Hepatocyte (in vitro differentiated cells): ENCODE measurements around the gene ZIC1. TPM values are rescaled to one million over a fixed set of nuclear protein-coding genes. Genes with fewer than 3 reads are reported as not detected.

ENCODE experiments used
- DNase-seq: peaks from one replicate; pipeline ENCODE4 v3.0.0-alpha.2; 2016; ENCODE audit warnings: low spot score
- H2AFZ ChIP-seq: fragments of 200-600 bp; sonication (generic); 2 replicates; pipeline ENCODE4 v1.6.0; 2016; ENCODE audit warnings: antibody characterized with exemption, mild to moderate bottlenecking
- H3K27ac ChIP-seq: fragments of 200-600 bp; sonication (generic); 2 replicates; pipeline ENCODE4 v1.5.1; 2016; ENCODE audit warnings: mild to moderate bottlenecking
- H3K27me3 ChIP-seq: fragments of 200-600 bp; sonication (generic); 2 replicates; pipeline ENCODE4 v1.6.1; 2016
- H3K36me3 ChIP-seq: fragments of 200-600 bp; sonication (generic); replicated peaks from 2 replicates; pipeline ENCODE4 v1.5.1; 2016; ENCODE audit warnings: low read depth; ENCODE audit not compliant: insufficient read depth
- H3K4me1 ChIP-seq: fragments of 200-600 bp; sonication (generic); 2 replicates; pipeline ENCODE4 v1.5.1; 2016; ENCODE audit warnings: mild to moderate bottlenecking, moderate library complexity; ENCODE audit not compliant: insufficient read depth
- H3K4me2 ChIP-seq: fragments of 200-600 bp; sonication (generic); 2 replicates; pipeline ENCODE4 v1.6.0; 2016
- H3K4me3 ChIP-seq: fragments of 200-600 bp; sonication (generic); 2 replicates; pipeline ENCODE4 v1.5.1; 2016; ENCODE audit warnings: mild to moderate bottlenecking
- H3K79me2 ChIP-seq: fragments of 200-600 bp; sonication (generic); 2 replicates; pipeline ENCODE4 v1.6.0; 2017; ENCODE audit warnings: mild to moderate bottlenecking
- H3K9me2 ChIP-seq: fragments of 200-600 bp; sonication (generic); replicated peaks from 2 replicates; pipeline ENCODE4 v1.6.0; 2017; ENCODE audit warnings: mild to moderate bottlenecking; ENCODE audit not compliant: insufficient read depth
- H3K9me3 ChIP-seq: fragments of 200-600 bp; sonication (generic); 2 replicates; pipeline ENCODE4 v1.5.1; 2016; ENCODE audit warnings: low read depth, mild to moderate bottlenecking
- H4K20me1 ChIP-seq: fragments of 200-600 bp; sonication (generic); 2 replicates; pipeline ENCODE4 v1.6.0; 2016; ENCODE audit warnings: mild to moderate bottlenecking; ENCODE audit not compliant: insufficient read depth, poor library complexity, severe bottlenecking
- EZH2 ChIP-seq: fragments of 200-600 bp; sonication (generic); IDR thresholded peaks from 2 replicates; pipeline ENCODE4 v1.6.1; 2016; ENCODE audit warnings: antibody characterized with exemption, mild to moderate bottlenecking, borderline replicate concordance
- EZH2phosphoT487 ChIP-seq: fragments of 200-600 bp; sonication (generic); IDR thresholded peaks from one replicate; pipeline ENCODE4 v1.6.1; 2018; ENCODE audit warnings: antibody characterized with exemption, mild to moderate bottlenecking, low read depth, moderate library complexity; ENCODE audit not compliant: unreplicated experiment, severe bottlenecking
- WGBS: methylation state at CpG from one replicate; pipeline ENCODE4 v1.1.6; 2016; ENCODE audit warnings: low lambda C conversion rate; ENCODE audit errors: missing lambda C conversion rate; 5-methylcytosine and 5-hydroxymethylcytosine counted together
- polyA plus RNA-seq: library from polyadenylated mRNA; unstranded; fragments of >200 nt; fragmentation: Nextera tagmentation; extraction: Ambion mirVana; gene quantifications from 2 replicates; pipeline ENCODE4 v1.2.1, GENCODE V29; 2016
- total RNA-seq: library from RNA; depleted of rRNA; stranded (reverse); fragments of >200 nt; gene quantifications from 2 replicates; pipeline ENCODE4 v1.2.3, GENCODE V29; 2014
- TF ChIP-seq, protein P1 (sequence below): fragments of 200-600 bp; sonication (generic); IDR thresholded peaks from 2 replicates; pipeline ENCODE4 v1.5.1; 2016; ENCODE audit warnings: antibody characterized with exemption, mild to moderate bottlenecking; ENCODE audit not compliant: poor library complexity

The ZIC1 gene
- total and polyA plus RNA-seq, 2 experiments from 2014 or later = 0.10 TPM; not detected in 1

DNA sequence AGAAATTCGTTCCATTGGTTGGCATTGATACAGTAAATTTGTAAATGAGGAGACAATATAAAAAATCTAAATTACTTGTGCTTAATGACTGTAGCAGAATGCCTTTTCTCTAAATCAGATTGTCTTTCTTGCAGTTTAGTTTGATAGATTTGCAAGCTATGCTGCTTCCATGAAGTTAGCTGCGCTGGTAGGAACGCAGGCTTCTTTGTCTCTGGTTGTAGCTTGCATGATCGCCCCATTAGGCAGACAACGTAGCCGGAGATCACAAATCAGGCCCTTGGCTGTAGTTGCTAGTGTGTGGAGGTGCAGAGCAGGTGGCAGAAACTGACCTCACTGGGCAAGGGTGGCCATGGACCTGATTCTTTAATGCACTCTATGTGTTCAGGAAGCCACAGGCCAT, 6.1 kb downstream of the ZIC1 start:
- H3K27me3 ChIP-seq = peaks cover 98% of the 10 kb centered on the region
- no peaks in the 10 kb centered on the region for H3K79me2 ChIP-seq
- TF ChIP-seq EZH2phosphoT487 = no peak
- TF ChIP-seq, protein P1, sequence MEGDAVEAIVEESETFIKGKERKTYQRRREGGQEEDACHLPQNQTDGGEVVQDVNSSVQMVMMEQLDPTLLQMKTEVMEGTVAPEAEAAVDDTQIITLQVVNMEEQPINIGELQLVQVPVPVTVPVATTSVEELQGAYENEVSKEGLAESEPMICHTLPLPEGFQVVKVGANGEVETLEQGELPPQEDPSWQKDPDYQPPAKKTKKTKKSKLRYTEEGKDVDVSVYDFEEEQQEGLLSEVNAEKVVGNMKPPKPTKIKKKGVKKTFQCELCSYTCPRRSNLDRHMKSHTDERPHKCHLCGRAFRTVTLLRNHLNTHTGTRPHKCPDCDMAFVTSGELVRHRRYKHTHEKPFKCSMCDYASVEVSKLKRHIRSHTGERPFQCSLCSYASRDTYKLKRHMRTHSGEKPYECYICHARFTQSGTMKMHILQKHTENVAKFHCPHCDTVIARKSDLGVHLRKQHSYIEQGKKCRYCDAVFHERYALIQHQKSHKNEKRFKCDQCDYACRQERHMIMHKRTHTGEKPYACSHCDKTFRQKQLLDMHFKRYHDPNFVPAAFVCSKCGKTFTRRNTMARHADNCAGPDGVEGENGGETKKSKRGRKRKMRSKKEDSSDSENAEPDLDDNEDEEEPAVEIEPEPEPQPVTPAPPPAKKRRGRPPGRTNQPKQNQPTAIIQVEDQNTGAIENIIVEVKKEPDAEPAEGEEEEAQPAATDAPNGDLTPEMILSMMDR = no peak
- no peak for TF ChIP-seq EZH2
- no peaks in the 10 kb centered on the region for H3K9me2 ChIP-seq
- no peaks in the 10 kb centered on the region for H4K20me1 ChIP-seq
- no peak overlapping the region for H2AFZ ChIP-seq
- WGBS = 10% methylated on average over 6 of the region's 6 CpGs
- H3K36me3 ChIP-seq = no peaks in the 10 kb centered on the region
- H3K9me3 ChIP-seq = no peaks in the 10 kb centered on the region
- DNase-seq = no peak
- H3K4me2 ChIP-seq = no peak overlapping the region
- H3K4me1 ChIP-seq = peaks cover 21% of the 10 kb centered on the region
- H3K27ac ChIP-seq = no peak overlapping the region
- no peak overlapping the region for H3K4me3 ChIP-seq

DNA sequence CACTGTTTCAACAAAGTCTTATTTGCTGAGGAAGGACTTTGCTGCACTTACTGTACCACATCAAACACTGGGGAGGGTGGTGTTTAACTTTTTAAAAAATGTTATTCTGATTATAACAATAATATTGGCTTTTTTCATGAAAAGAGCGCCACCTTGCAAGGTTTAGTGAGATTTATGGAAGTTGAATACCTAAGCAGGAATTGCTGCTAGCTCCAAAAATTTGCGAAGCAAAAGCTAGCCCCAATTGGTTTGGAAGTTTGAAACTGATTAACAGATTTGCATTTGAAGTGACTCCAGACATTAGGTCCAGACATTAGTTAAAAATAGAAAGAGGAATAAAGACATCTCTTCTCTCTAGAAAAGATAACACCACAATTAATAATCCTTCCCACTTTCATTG, 6.7 kb downstream of the ZIC1 start:
- no peak overlapping the region for H3K27ac ChIP-seq
- no peaks in the 10 kb centered on the region for H3K79me2 ChIP-seq
- H4K20me1 ChIP-seq = no peaks in the 10 kb centered on the region
- H3K9me3 ChIP-seq = no peaks in the 10 kb centered on the region
- no peak overlapping the region for H3K4me2 ChIP-seq
- peaks cover 16% of the 10 kb centered on the region for H3K4me1 ChIP-seq
- H3K4me3 ChIP-seq = no peak overlapping the region
- no peak overlapping the region for H2AFZ ChIP-seq
- WGBS = 9% methylated on average over 2 of the region's 2 CpGs
- DNase-seq = no peak
- H3K9me2 ChIP-seq = no peaks in the 10 kb centered on the region
- TF ChIP-seq EZH2 = no peak
- TF ChIP-seq EZH2phosphoT487 = no peak
- TF ChIP-seq, protein P1 = no peak
- H3K36me3 ChIP-seq = no peaks in the 10 kb centered on the region
- H3K27me3 ChIP-seq = peaks cover 98% of the 10 kb centered on the region

DNA sequence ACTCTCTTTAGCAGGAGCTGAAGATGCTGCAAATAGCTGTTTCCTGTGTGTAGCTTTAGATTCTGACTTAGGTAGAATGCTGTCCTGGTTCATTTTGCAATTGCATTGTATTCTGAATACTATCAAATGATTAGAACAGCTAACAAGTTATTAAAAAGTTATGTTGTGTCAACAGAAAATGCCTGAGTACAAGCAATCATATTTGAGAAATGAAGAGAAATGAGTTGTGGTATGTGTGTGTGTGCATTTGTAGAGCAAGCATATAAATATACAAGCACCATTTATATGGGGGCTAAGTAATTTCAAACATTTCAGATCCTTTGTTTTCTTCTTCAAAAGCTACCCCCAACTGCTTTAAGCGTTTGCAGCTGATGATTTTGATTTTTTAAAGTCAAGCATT, 7.8 kb downstream of the ZIC1 start:
- H3K4me2 ChIP-seq = no peak overlapping the region
- no peak for TF ChIP-seq EZH2
- TF ChIP-seq EZH2phosphoT487 = no peak
- TF ChIP-seq, protein P1 = no peak
- H3K79me2 ChIP-seq = no peaks in the 10 kb centered on the region
- no peak overlapping the region for H3K27ac ChIP-seq
- peaks cover 98% of the 10 kb centered on the region for H3K27me3 ChIP-seq
- H3K4me1 ChIP-seq = peaks cover 5% of the 10 kb centered on the region
- DNase-seq = no peak
- no peak overlapping the region for H3K4me3 ChIP-seq
- H4K20me1 ChIP-seq = no peaks in the 10 kb centered on the region
- H2AFZ ChIP-seq = no peak overlapping the region
- 4% methylated on average over 1 of the region's 1 CpG for WGBS
- no peaks in the 10 kb centered on the region for H3K9me3 ChIP-seq
- no peaks in the 10 kb centered on the region for H3K9me2 ChIP-seq
- H3K36me3 ChIP-seq = no peaks in the 10 kb centered on the region
